H1 (cell line): ENCODE data around the gene UPB1. TPM values are rescaled to one million over a fixed set of nuclear protein-coding genes. Genes with fewer than 3 reads are reported as not detected.

Experiments
- CTCF ChIA-PET: fragments of 300-600 bp; sonication (Branson Sonifier 250); formaldehyde crosslinking; loops from one replicate; lab custom pipeline; 2021; ENCODE audit not compliant: partially characterized antibody; lab: Charles Lee
- POLR2A ChIA-PET: fragments of 300-600 bp; sonication (Branson Sonifier 250); formaldehyde crosslinking; loops from one replicate; lab custom pipeline; 2021; ENCODE audit warnings: inconsistent platforms; ENCODE audit not compliant: partially characterized antibody; lab: Charles Lee
- DNase-seq, 2 experiments: peaks; one replicate each; pipeline versions ENCODE4 v3.0.0 to v3.0.0-alpha.2; 2010 to 2022; ENCODE audit warnings: low spot score in 2 of 2, low read depth in 1 of 2, mixed read lengths in 1 of 2
- FAIRE-seq: peaks from 2 replicates; lab custom pipeline; 2011; peaks lifted over from hg19 to GRCh38; lab: Jason Lieb, UNC
- H2AFZ ChIP-seq: 2 replicates; pipeline ENCODE4 v1.8.1; 2012; ENCODE audit warnings: low read length, inconsistent platforms
- H2AK5ac ChIP-seq: 2 replicates; pipeline ENCODE4 v1.6.1; 2013; ENCODE audit warnings: low read depth, low read length
- H2BK120ac ChIP-seq: replicated peaks from 2 replicates; pipeline ENCODE3; 2013; ENCODE audit warnings: low read depth, low read length, inconsistent platforms
- H2BK12ac ChIP-seq: 2 replicates; pipeline ENCODE4 v1.6.1; 2013; ENCODE audit warnings: low read depth, low read length
- H2BK15ac ChIP-seq: 2 replicates; pipeline ENCODE4 v1.6.1; 2013; ENCODE audit warnings: low read length
- H2BK20ac ChIP-seq: 2 replicates; pipeline ENCODE4 v1.6.1; 2013; ENCODE audit warnings: low read length
- H2BK5ac ChIP-seq: 2 replicates; pipeline ENCODE4 v1.6.1; 2013; ENCODE audit warnings: low read depth, low read length
- H3K14ac ChIP-seq: 2 replicates; pipeline ENCODE4 v1.6.1; 2013; ENCODE audit warnings: inconsistent platforms; ENCODE audit not compliant: insufficient read length
- H3K18ac ChIP-seq: 2 replicates; pipeline ENCODE4 v1.6.1; 2013; ENCODE audit warnings: low read length; ENCODE audit errors: extremely low read depth
- H3K23ac ChIP-seq: 2 replicates; pipeline ENCODE4 v1.6.1; 2013; ENCODE audit warnings: inconsistent platforms; ENCODE audit not compliant: insufficient read length
- H3K23me2 ChIP-seq: 2 replicates; pipeline ENCODE4 v1.6.1; 2013; ENCODE audit warnings: low read depth, low read length
- H3K27ac ChIP-seq: 2 replicates; pipeline ENCODE4 v1.6.1; 2011; ENCODE audit warnings: low read depth, low read length, inconsistent platforms
- H3K27me3 ChIP-seq, 4 experiments: replicated peaks in 1 of 4; 1 replicate in 1 of 4; 2 replicates in 3 of 4; pipeline versions ENCODE4 v1.6.1 to v1.8.1; 2011 to 2013; ENCODE audit warnings: low read length in 3 of 4, mild to moderate bottlenecking in 3 of 4, inconsistent platforms in 2 of 4, mixed read lengths in 2 of 4, moderate library complexity in 1 of 4; ENCODE audit not compliant: control insufficient read depth in 3 of 4, insufficient read depth in 3 of 4; ENCODE audit errors: extremely low read depth in 1 of 4
- H3K36me3 ChIP-seq, 4 experiments: 2 replicates each; pipeline versions ENCODE4 v1.6.1 to v1.8.1; 2011 to 2013; ENCODE audit warnings: mild to moderate bottlenecking in 4 of 4, low read length in 3 of 4, moderate library complexity in 2 of 4, control low read depth in 1 of 4, inconsistent platforms in 1 of 4; ENCODE audit not compliant: insufficient read depth in 4 of 4, control insufficient read depth in 2 of 4
- H3K4ac ChIP-seq: replicated peaks from 2 replicates; pipeline ENCODE3; 2013; ENCODE audit warnings: low read length, low read depth, mixed read lengths, inconsistent platforms; ENCODE audit not compliant: insufficient read length
- H3K4me1 ChIP-seq, 4 experiments: replicated peaks in 1 of 4; 1 replicate in 1 of 4; 2 replicates in 3 of 4; pipeline versions ENCODE4 v1.6.1 to v1.8.1; 2011 to 2013; ENCODE audit warnings: low read length in 3 of 4, inconsistent platforms in 2 of 4, mixed read lengths in 1 of 4; ENCODE audit not compliant: insufficient read depth in 4 of 4, control insufficient read depth in 3 of 4
- H3K4me2 ChIP-seq, 2 experiments: 2 replicates each; pipeline versions ENCODE4 v1.6.1 to v1.8.1; 2011 to 2013; ENCODE audit warnings: low read depth in 2 of 2, low read length in 2 of 2, control low read depth in 1 of 2, inconsistent platforms in 1 of 2, mild to moderate bottlenecking in 1 of 2; ENCODE audit not compliant: insufficient read depth in 1 of 2
- H3K4me3 ChIP-seq, 4 experiments: fragments of 200-600, 300-600 bp in 1 of 4; sonication (generic), shearing (Covaris generic), sonication (Bioruptor Twin) in 1 of 4; 2 replicates each; pipeline versions ENCODE4 v1.5.1 to v1.8.1; 2011 to 2016; ENCODE audit warnings: low read length in 4 of 4, low read depth in 3 of 4, control low read depth in 2 of 4, inconsistent platforms in 2 of 4, mild to moderate bottlenecking in 2 of 4, mixed read lengths in 1 of 4, moderate library complexity in 1 of 4; ENCODE audit not compliant: insufficient read depth in 2 of 4; ENCODE audit errors: extremely low read depth in 1 of 4
- H3K56ac ChIP-seq: replicated peaks from 2 replicates; pipeline ENCODE3; 2013; ENCODE audit warnings: low read depth, mild to moderate bottlenecking, mixed read lengths, low read length, inconsistent platforms; ENCODE audit not compliant: insufficient read length
- H3K79me1 ChIP-seq: 2 replicates; pipeline ENCODE4 v1.6.1; 2013; ENCODE audit warnings: low read depth, low read length, control low read depth
- H3K79me2 ChIP-seq, 2 experiments: 2 replicates each; pipeline versions ENCODE4 v1.6.1 to v1.8.1; 2012 to 2013; ENCODE audit warnings: low read length in 2 of 2, mild to moderate bottlenecking in 2 of 2, inconsistent platforms in 1 of 2; ENCODE audit not compliant: insufficient read depth in 2 of 2, control insufficient read depth in 1 of 2
- H3K9ac ChIP-seq, 4 experiments: replicated peaks in 1 of 4; 1 replicate in 1 of 4; 2 replicates in 3 of 4; pipeline versions ENCODE4 v1.6.1 to v1.8.1; 2011 to 2013; ENCODE audit warnings: low read depth in 3 of 4, low read length in 3 of 4, control low read depth in 2 of 4, mild to moderate bottlenecking in 2 of 4, moderate library complexity in 2 of 4, inconsistent platforms in 1 of 4; ENCODE audit errors: extremely low read depth in 1 of 4
- H3K9me3 ChIP-seq, 2 experiments: 2 replicates each; pipeline versions ENCODE4 v1.6.1 to v1.8.1; 2012 to 2013; ENCODE audit warnings: mild to moderate bottlenecking in 2 of 2, moderate library complexity in 2 of 2, control low read depth in 1 of 2, inconsistent platforms in 1 of 2, low read depth in 1 of 2, low read length in 1 of 2, mixed read lengths in 1 of 2; ENCODE audit not compliant: insufficient read depth in 2 of 2
- H4K20me1 ChIP-seq, 2 experiments: replicated peaks in 1 of 2; 2 replicates each; pipeline versions ENCODE3 to v1.8.1; 2011 to 2013; ENCODE audit warnings: inconsistent platforms in 2 of 2, low read length in 2 of 2, mild to moderate bottlenecking in 1 of 2; ENCODE audit not compliant: insufficient read depth in 2 of 2, control insufficient read depth in 1 of 2
- H4K5ac ChIP-seq: 2 replicates; pipeline ENCODE4 v1.6.1; 2013; ENCODE audit warnings: low read length, low read depth, mixed read lengths, inconsistent platforms; ENCODE audit not compliant: insufficient read length
- H4K8ac ChIP-seq: 2 replicates; pipeline ENCODE4 v1.8.0; 2013; ENCODE audit warnings: mild to moderate bottlenecking, moderate library complexity, low read length, inconsistent platforms; ENCODE audit not compliant: insufficient read depth; ENCODE audit errors: extremely low read depth
- H4K91ac ChIP-seq: replicated peaks from 2 replicates; pipeline ENCODE3; 2013; ENCODE audit warnings: low read length, mixed read lengths, inconsistent platforms; ENCODE audit not compliant: insufficient read length
- BACH1 ChIP-seq: IDR thresholded peaks from 2 replicates; pipeline ENCODE4 v1.6.1; 2012; ENCODE audit warnings: low read length, improper control_type of control experiment
- E2F6 ChIP-seq: IDR thresholded peaks from 2 replicates; pipeline ENCODE4 v1.6.1; 2012; ENCODE audit warnings: inconsistent platforms
- RBBP5 ChIP-seq: IDR thresholded peaks from 2 replicates; pipeline ENCODE4 v1.7.1; 2012; ENCODE audit warnings: low read depth, mild to moderate bottlenecking, inconsistent platforms, low read length, moderate library complexity, borderline replicate concordance
- SAP30 ChIP-seq: fragments of 300-600 bp; sonication (generic); IDR thresholded peaks from 2 replicates; pipeline ENCODE4 v1.7.1; 2012; ENCODE audit warnings: low read length, moderate library complexity, mild to moderate bottlenecking, inconsistent platforms; ENCODE audit not compliant: insufficient read depth, insufficient replicate concordance
- TAF7 ChIP-seq: optimal IDR thresholded peaks from 2 replicates; pipeline ENCODE3; 2011; ENCODE audit warnings: low read depth, mild to moderate bottlenecking, inconsistent platforms, low read length, moderate library complexity, borderline replicate concordance
- USF2 ChIP-seq: IDR thresholded peaks from 2 replicates; pipeline ENCODE4 v1.6.1; 2011; ENCODE audit warnings: low read length, improper control_type of control experiment
- WGBS, 2 experiments: shearing (Covaris generic) in 1 of 2; methylation state at CpG; one replicate each; pipeline versions ENCODE4 v1.1.6 to v1.1.7; 2013 to 2015; ENCODE audit warnings: low lambda C conversion rate in 2 of 2, mixed read lengths in 2 of 2, inconsistent platforms in 1 of 2, low coverage in 1 of 2, missing lambda C conversion rate in 1 of 2; ENCODE audit not compliant: insufficient replicate concordance in 2 of 2, insufficient coverage in 1 of 2, insufficient read length in 1 of 2; ENCODE audit errors: extremely low coverage in 1 of 2, missing lambda C conversion rate in 1 of 2; 5-methylcytosine and 5-hydroxymethylcytosine counted together
- long read RNA-seq, 2 experiments: library from RNA in 1 of 2; library from capped mRNA in 1 of 2; stranded (forward); transcript quantifications; one replicate each; pipeline ENCODE4 v2.0.0, GENCODE V29; 2021; ENCODE audit warnings: inconsistent platforms in 1 of 2
- polyA minus RNA-seq, 3 experiments: library from RNA; depleted of rRNA, polyadenylated mRNA; stranded (reverse); fragments of >200 nt; gene quantifications; 1 replicate in 2 of 3; 2 replicates in 1 of 3; pipeline ENCODE4 v1.2.3, GENCODE V29; 2011
- polyA plus RNA-seq, 7 experiments: library from polyadenylated mRNA; depleted of rRNA in 3 of 7; stranded (reverse) in 5 of 7; unstranded in 2 of 7; fragments of >200 nt in 5 of 7; fragments of 200-250 nt in 2 of 7; gene quantifications; 1 replicate in 5 of 7; 2 replicates in 1 of 7; 4 replicates in 1 of 7; pipeline versions ENCODE4 v1.2.1 to v1.2.3, GENCODE V29; 2011 to 2013; ENCODE audit warnings: missing spikeins in 2 of 7, mixed read lengths in 2 of 7
- total RNA-seq: library from RNA; stranded (reverse); fragmentation: NEBNext Ultra II Directional; extraction: Animal tissue kit (Norgen Biotek cat#: 25700); gene quantifications from 2 replicates; pipeline ENCODE4 v1.2.1, GENCODE V29; 2021

The UPB1 gene
- total RNA-seq (not detected in 2 replicates), polyA plus RNA-seq (2011; rRNA removed) (0.05 and 0.09 TPM in 2 replicates), polyA minus RNA-seq (2011; rRNA and poly(A)+ RNA removed) (0.16 TPM in 1 of 2 replicates, not detected in the other)
- 0.26 TPM for polyA plus RNA-seq (2011; cell fraction: cytosol; rRNA removed)
- polyA plus RNA-seq (2011; cell fraction: nucleus; rRNA removed): 0.36 TPM
- polyA plus RNA-seq (2012, experiment 1 of 2): 0.06 to 0.17 TPM (median 0.12 TPM) in 4 replicates
- not detected for polyA plus RNA-seq (2012, experiment 2 of 2)
- polyA plus RNA-seq (2013, experiment 1 of 2): 0.04 TPM
- 0.06 TPM for polyA plus RNA-seq (2013, experiment 2 of 2)
- not detected for polyA minus RNA-seq (2011; cell fraction: cytosol; rRNA and poly(A)+ RNA removed)
- 0.50 TPM for polyA minus RNA-seq (2011; cell fraction: nucleus; rRNA and poly(A)+ RNA removed)
- long read RNA-seq, experiment 1: 0 reads
- long read RNA-seq, experiment 2: 0 reads

GRCh38 chr22:24494528-24495364, at the start of gene UPB1:
TSS of gene UPB1 (plus strand) at chr22:24495332. CDS start at chr22:24495404, 72 bp downstream.
- Histone ChIP-seq H3K9ac (no peak within 1 kb of the TSS), H3K14ac (no peak within 1 kb of the TSS), H3K4ac (no peak within 1 kb of the TSS), H4K20me1 (no peaks in the 10 kb centered on the region), H2BK20ac (no peak within 1 kb of the TSS), H4K5ac (peak within 1 kb of the TSS; percentile 21), H2BK12ac (peak within 1 kb of the TSS; percentile 77; the same call in 1 of the 2 replicates), H2BK120ac (no peak within 1 kb of the TSS), H2BK15ac (peak within 1 kb of the TSS; percentile 66; the same call in 1 of the 2 replicates), H3K23me2 (peaks cover 6% of the 10 kb centered on the region; the same call in 1 of the 2 replicates), H3K36me3 (peaks cover 0 to 5% (median 0%) of the 10 kb centered on the region in 4 experiments; a peak in 2 of 8 replicates), H2AK5ac (0 out of 2 replicates have a peak within 1 kb of the TSS, but pooled peaks have one; percentile 46), H3K23ac (no peak within 1 kb of the TSS), H3K79me2 (no peaks in the 10 kb centered on the region), H3K79me1 (no peaks in the 10 kb centered on the region), H3K4me1 (peaks cover 0 to 7% (median 2%) of the 10 kb centered on the region in 4 experiments; a peak in 4 of 7 replicates), H3K9me3 (peaks cover 3 to 10% of the 10 kb centered on the region in 2 experiments; a peak in 3 of 4 replicates), H3K56ac (no peak within 1 kb of the TSS), H3K18ac (peak within 1 kb of the TSS; percentile 42; the same call in 1 of the 2 replicates), H3K27me3 (peaks cover 20 to 36% (median 30%) of the 10 kb centered on the region in 4 experiments), H2BK5ac (0 out of 2 replicates have a peak within 1 kb of the TSS, but pooled peaks have one; percentile 50), H2AFZ (peak within 1 kb of the TSS; percentile 79), H4K91ac (no peak within 1 kb of the TSS), H3K4me3 (peak within 1 kb of the TSS; percentile 28 to 57 (median 52)), H4K8ac (peak within 1 kb of the TSS; percentile 81), H3K4me2 (peak within 1 kb of the TSS; percentile 80 to 86), H3K27ac (no peak within 1 kb of the TSS)
- FAIRE-seq: no peak
- POLR2A ChIA-PET: interaction anchor here (1.3 kb wide), 1 partner anchor 71 kb away, joined by 3 read pairs; no protein-coding TSS in a partner anchor
- WGBS, 2 experiments: 16% methylated on average over 56 of the region's 76 CpGs; no CpG with 5 or more reads in 1 of the 2 experiments
- CTCF ChIA-PET: interaction anchor here (0.5 to 15.1 kb wide), 4 partner anchors 24 to 783 kb away, joined by 3 to 201 read pairs (median 3); no protein-coding TSS in a partner anchor
- DNase-seq: peak in 1 of 2 experiments; percentile 70
- TF ChIP-seq RBBP5 (no peak; the same call in 1 of the 2 replicates), BACH1 (no peak), SAP30 (no peak), USF2 (peak; percentile 65), TAF7 (no peak), E2F6 (peak; percentile 100)
